CD4-positive, alpha-beta T cell treated with Interferon gamma for 1 hour (primary cell): ENCODE measurements around the gene LYAR.

Experiments
- DNase-seq: peaks from one replicate; pipeline ENCODE4 v3.0.0-alpha.2; 2020

Gene LYAR

GRCh38 chr4:4315461-4316149 lies 25.7 kb upstream of the LYAR start:
- DNase-seq, result no peak

GRCh38 chr4:4311193-4311592 lies 21.2 kb upstream of the LYAR start:
- no peak for DNase-seq

- DNase-seq, result no peak
Observed at GRCh38 chr4:4308800-4309441, 19.0 kb upstream of the LYAR start.

GRCh38 chr4:4306920-4307319 lies 17.0 kb upstream of the LYAR start:
- no peak for DNase-seq

- DNase-seq, result no peak
Observed at GRCh38 chr4:4302416-4302815, 12.5 kb upstream of the LYAR start.

- DNase-seq, result no peak
Observed at GRCh38 chr4:4302001-4302400, 12.0 kb upstream of the LYAR start.

- DNase-seq, result no peak
Observed at GRCh38 chr4:4299006-4299405, 9.1 kb upstream of the LYAR start.

GRCh38 chr4:4296283-4296846 lies 6.4 kb upstream of the LYAR start:
- no peak for DNase-seq

- DNase-seq, result no peak
Observed at GRCh38 chr4:4293279-4293678, 3.3 kb upstream of the LYAR start.

- DNase-seq, result no peak
Observed at GRCh38 chr4:4289597-4289940, 385 bp downstream of the LYAR start.

GRCh38 chr4:4289055-4289454 lies 899 bp downstream of the LYAR start:
- no peak for DNase-seq

GRCh38 chr4:4288098-4288497 lies 1.9 kb downstream of the LYAR start:
- no peak for DNase-seq

GRCh38 chr4:4284827-4285618 lies 4.9 kb downstream of the LYAR start:
- no peak for DNase-seq

GRCh38 chr4:4281787-4282186 lies 8.2 kb downstream of the LYAR start:
- DNase-seq, result no peak

- DNase-seq, result no peak
Observed at GRCh38 chr4:4277531-4277930, 12.4 kb downstream of the LYAR start.

GRCh38 chr4:4274226-4274625 lies 15.7 kb downstream of the LYAR start:
- DNase-seq, result no peak

- no peak for DNase-seq
Observed at GRCh38 chr4:4271912-4272311, 18.0 kb downstream of the LYAR start.

GRCh38 chr4:4270529-4270928 lies 19.4 kb downstream of the LYAR start:
- no peak for DNase-seq

GRCh38 chr4:4269856-4270255 lies 20.1 kb downstream of the LYAR start:
- DNase-seq, result peak; percentile 67

GRCh38 chr4:4269331-4269731 lies 20.6 kb downstream of the LYAR start:
- DNase-seq, result peak; percentile 47

- DNase-seq, result no peak
Observed at GRCh38 chr4:4268776-4269175, 21.2 kb downstream of the LYAR start.

- no peak for DNase-seq
Observed at GRCh38 chr4:4267981-4268380, 22.0 kb downstream of the LYAR start.

- DNase-seq, result no peak
Observed at GRCh38 chr4:4260185-4260751, 29.7 kb downstream of the LYAR start.
